OCI-M2 (cell line): ENCODE data around the gene WDR90.
"Not testable (repeated sequence)": the region's sequence is repeated elsewhere in the genome, so short reads cannot be mapped to it uniquely, and the experiment has no call there.

Source experiments
- DNase-seq: peaks from one replicate; lab custom pipeline; 2025; ENCODE audit not compliant: unreplicated experiment; lab: John Stamatoyannopoulos, UW

WDR90 gene

GRCh38 chr16:684961-685696 is 36.0 kb downstream of the WDR90 start:
- DNase-seq: no peak

DNA sequence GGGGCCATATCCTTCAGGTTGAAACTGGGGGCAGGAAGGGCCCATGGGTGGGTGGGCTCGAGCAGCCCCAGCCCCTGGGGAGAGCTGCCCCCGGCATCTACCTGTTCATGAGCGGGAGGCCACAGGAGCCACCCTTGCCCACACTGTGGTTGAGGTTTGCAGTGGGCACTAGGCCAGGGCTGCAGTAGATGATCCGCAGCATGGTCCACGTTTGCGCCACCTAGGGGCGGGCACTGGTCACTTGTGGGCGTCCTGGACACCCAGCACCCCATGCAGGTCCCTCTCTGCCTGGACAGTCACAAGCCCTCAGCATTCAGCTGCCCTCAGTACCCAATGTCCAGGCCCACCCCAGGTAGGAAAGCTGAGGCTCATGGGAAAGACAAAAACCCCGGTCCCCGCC is 36.8 kb downstream of the WDR90 start:
- no peak for DNase-seq

DNA sequence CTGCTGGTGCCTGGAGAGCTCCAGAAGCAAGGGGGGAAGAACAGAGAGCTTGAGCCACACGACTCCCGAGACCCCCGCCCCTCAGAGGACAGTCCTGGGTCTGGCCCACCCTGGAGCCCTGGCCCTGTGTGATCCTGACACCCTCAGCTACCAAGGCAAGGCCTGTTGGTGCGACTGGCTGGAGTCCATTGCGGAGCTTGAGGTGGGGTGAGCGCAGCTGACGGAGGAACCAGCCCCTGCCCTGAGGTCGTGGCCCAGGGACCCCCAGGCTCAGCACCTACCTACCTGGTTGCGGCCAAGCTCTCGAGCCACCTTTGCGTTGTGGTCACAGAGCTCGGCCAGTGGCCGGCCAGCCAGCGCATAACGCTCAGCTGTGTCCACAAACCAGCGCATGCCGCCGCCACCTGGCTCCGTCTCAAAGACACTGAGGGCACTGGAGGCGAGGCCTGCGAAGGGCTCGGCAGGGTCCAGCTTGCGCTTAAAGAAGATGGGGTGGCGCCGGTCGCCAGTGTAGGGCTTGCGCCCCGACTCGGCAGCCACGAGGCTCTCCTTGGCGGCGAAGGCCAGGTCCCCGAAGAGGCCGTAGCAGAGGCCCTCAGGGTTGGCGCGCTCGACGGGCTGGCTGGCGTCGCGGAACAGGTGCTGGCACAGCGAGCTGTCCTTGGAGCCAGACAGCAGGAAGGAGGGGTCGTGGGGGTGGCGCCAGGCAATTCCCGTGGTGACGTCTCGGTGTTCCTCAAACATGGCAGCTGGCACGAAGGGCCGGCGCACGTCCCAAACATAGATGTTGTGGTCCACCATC is 37.5 kb downstream of the WDR90 start:
- DNase-seq: no peak

- no peak for DNase-seq
These were observed 38.3 kb downstream of the WDR90 start for GRCh38 chr16:687499-687898.

DNA sequence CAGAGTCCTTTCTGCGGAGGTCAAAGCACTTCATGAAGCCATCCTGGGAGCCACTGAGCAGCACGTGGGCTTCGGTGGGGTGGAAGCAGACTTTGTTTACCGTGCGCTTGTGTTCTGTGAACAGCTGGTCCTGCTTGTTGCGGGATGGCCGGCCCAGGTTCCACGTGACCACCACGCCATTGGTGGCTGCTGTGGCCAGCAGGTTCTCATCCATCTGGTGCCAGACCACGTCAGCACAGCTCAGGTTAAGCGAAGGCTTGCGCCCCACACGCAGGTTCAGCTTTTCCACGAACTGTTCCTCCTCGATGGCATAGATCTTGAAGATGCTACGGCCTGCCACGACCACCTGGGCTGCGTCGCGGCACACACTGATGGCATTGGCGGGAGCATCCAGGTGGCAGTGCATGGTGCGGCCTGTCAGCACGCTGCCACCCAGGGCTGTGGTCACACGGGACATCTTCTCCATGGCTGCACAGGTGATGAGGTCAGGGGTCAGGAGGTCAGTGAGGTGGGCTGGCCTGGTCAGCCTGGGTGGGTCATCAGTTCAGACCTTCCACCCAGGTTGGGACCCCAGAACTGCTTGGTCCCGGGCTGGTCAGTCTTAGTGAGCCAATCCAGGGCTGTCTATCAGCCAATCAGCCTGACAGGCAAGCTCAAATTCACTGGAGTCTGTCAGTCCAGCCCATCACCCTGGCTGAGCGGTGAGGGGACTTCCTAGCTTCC is 40.2 kb downstream of the WDR90 start:
- DNase-seq: no peak

- DNase-seq: not testable (repeated sequence)
These were observed 42.1 kb downstream of the WDR90 start for GRCh38 chr16:691242-691641.

- DNase-seq: no peak
These were observed 43.4 kb downstream of the WDR90 start for GRCh38 chr16:692356-693108.

DNA sequence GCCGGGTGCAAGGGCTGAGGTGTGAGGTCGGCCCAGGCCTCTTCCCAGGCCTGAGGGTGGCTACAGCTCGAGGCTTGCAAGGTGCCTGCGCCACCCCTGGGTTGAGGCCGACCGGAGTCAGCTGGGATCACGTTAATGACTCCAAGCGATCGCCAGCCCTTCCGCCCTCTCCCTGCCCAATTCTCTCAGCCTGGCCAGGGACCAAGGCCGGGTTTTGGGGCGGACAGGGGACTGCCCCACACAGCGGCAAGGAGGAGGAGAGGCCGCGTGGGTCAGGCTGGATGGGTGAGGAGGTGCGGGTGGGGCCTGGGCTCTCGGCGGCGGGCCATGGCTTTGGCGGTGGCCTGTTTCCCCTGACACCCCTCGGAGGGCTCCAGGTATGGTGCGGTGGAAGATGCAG is 44.2 kb downstream of the WDR90 start:
- no peak for DNase-seq

DNA sequence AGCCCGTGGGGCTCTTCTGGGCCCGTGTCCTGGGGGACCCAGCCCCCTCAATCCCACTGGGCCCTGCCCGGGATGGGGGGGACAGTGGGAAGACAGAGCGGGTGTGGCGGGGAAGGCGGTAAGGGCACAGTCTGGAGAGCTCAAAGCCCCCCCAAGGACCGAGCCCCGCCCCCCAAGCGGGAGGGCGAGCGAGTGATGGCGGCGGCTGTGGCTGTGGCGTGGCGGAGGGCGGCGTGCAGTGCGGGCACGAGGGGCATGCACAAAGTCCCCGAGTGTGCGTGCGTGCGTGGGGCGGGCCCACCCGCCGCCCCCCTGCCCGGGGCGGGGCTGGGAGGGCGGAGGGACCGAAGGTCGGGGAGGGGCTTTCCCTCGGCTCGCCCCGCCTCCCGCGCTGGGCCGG is 44.6 kb downstream of the WDR90 start:
- no peak for DNase-seq

DNA sequence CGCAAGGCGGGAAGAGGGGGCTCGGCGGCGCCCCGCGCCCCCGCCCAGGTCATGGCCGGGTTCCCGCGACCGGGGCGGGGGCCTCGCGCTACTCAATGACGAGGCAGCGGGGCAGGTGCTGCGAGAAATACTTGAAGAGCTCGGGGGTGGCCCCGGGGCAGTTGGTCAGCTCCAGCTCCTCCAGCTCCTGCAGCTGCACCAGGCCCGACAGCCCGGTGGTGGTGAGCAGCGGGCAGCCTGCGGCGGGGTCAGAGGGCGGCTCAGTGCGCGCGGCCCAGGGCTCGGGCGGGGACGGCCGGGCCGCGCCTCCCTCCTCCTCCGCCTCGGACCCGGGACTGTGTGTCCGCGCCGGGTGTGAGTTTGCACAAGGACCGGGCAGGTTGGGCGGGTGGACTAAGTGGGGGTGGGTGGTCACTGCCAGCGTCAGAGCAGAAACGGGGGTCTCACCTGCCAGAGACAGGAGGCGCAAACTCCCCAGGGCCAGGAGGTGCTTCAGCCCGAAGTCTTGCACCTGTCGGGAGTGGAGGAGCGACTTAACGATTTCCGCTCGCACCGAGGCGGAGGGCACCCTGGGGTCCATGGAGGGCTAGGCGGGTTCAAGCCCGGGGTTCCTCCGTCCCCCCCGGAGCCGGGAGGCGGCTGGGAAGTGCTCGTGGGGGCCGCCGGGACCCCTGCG is 45.2 kb downstream of the WDR90 start:
- no peak for DNase-seq

DNA sequence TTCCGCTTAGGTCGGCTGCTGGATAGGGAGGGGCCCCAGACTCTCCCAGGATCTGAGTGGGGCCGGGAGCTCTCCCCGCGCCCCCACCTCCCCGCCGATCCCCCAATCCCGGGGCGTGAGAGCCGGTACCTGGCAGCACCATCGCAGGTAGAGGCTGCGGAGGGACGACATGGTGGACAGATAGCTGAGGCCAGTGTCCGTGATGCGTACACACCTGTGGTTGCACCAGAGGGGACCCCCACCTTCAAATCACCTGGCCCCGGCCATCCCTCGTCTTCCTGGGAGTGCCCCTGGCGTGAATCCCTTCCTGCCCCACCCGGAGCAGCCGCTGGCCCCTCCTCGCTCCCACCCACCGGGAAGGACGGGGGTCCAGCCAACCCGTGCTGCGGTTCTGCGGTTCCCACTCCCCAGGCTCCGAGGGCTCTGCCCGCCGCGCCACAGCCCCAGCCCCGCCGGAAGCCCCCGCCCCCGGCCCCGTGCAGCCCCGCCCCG is 45.7 kb downstream of the WDR90 start:
- DNase-seq: no peak

GRCh38 chr16:695355-696089 is 46.4 kb downstream of the WDR90 start:
- DNase-seq: no peak

DNA sequence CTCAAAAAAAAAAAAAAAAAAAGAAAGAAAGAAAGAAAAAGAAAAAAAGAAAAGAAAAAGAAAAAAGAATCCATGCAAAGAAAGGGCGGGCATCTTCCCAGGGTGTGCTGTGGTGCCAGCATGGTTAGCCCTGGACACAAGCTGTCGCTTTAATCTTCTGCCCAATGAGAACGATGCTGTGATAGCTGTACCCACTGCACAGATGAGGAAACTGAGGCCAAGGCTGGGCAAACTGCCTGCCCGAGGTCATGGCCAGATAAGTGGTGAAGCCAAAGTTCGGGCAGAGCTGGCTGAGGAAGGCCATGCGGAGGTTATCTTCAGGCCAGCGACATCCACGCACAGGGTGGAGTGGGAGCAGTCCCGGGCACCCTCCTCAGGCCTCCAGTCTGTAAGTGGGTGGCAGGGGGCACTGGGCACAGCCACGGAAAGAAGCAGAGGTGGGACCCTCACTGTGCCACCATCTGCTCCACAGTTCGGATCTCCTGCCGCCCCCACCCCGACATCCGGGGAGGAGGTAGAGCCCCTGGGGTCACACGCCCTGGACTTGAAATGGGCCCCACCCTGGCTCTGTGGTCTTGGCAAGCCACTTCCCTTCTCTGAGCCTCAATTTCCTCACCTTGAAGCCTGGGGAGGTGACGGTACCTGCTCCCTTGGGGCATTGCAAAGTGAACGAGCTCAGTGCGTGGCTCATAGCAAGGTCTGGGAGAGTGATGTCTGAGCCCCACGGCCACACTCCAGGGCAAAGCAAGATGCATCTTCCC is 49.9 kb downstream of the WDR90 start:
- DNase-seq: no peak

DNA sequence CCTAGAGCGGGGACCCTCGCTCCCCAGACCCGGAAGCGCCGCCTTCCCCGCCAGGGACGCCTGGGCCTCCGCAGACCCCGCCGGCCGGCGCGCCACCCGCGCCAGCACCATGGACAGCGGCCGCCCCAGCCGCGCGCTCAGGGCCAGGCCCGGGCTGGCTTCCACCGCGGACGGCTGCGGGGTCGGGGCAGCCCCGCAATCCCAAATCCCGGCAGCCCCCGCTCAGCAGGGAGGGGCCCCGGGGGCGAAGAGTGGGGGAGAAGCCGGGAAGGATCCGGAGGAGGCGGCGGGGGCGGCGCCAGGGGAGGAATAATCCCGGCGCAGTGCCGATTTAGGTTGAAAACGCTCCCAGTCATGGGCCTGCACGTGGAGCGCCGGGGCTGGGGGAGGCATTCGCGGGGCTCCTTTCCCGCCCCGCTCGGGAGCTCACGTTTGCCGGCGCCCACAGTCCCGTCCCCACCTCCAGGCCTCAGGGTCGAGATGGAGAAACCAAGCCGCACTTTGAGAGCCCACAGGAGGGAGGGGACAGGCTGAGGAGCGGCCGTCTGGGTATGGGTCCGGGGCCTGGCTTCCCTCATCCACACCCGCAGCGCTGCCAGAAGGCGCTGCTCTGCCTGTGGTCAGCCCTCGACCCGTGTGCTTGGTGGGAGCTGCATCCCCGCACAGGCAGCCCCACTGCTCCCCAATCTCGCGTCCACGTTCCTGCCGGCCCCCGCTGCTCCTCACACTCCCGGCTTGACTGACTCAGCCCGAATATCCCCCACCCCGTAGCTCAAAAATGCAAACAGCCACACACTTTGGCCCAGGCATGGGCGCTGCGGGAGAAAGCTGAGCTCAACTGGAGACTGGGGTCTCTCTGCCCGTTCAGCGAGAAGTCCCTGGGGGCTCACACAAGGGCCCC is 51.8 kb downstream of the WDR90 start:
- DNase-seq: no peak

GRCh38 chr16:702341-702740 is 53.2 kb downstream of the WDR90 start:
- no peak for DNase-seq

- no peak for DNase-seq
These were observed 54.2 kb downstream of the WDR90 start for GRCh38 chr16:703406-703805.

- no peak for DNase-seq
These were observed 54.9 kb downstream of the WDR90 start for GRCh38 chr16:704047-704446.
